Breast epithelium (tissue), 4 donors: ENCODE results near the gene SPTB. TPM values are rescaled to one million over a fixed set of nuclear protein-coding genes. Genes with fewer than 3 reads are reported as not detected.

Experiments
- DNase-seq, 2 donors: peaks; one replicate each; pipeline ENCODE4 v3.0.0-alpha.2; 2019; ENCODE audit warnings: low spot score in 2 of 2
- H3K27ac ChIP-seq, 2 donors: fragments of 200-600 bp; sonication (generic) in 1 of 2; one replicate each; pipeline ENCODE4 v1.5.1; 2016 to 2019; ENCODE audit warnings: mild to moderate bottlenecking in 1 of 2
- H3K27me3 ChIP-seq, 2 donors: fragments of 200-600 bp; sonication (generic) in 1 of 2; one replicate each; pipeline versions ENCODE4 v1.5.1 to v1.6.0; 2017 to 2019; ENCODE audit warnings: control low read depth in 1 of 2, mild to moderate bottlenecking in 1 of 2
- H3K36me3 ChIP-seq: fragments of 200-600 bp; one replicate; pipeline ENCODE4 v1.5.1; 2019
- H3K4me1 ChIP-seq, 2 donors: fragments of 200-600 bp; sonication (generic); one replicate each; pipeline ENCODE4 v1.5.1; 2016 to 2019; ENCODE audit warnings: control low read depth in 1 of 2
- H3K4me3 ChIP-seq, 3 donors: fragments of 200-600 bp; sonication (generic); 1 replicate in 2 of 3; 2 replicates in 1 of 3; pipeline ENCODE4 v1.5.1; 2016 to 2019; ENCODE audit warnings: mild to moderate bottlenecking in 3 of 3, moderate library complexity in 2 of 3
- H3K9me3 ChIP-seq, 2 donors: fragments of 200-600 bp; sonication (generic) in 1 of 2; one replicate each; pipeline ENCODE4 v1.5.1; 2016 to 2019; ENCODE audit warnings: control low read depth in 1 of 2
- POLR2A ChIP-seq: fragments of 450-650 bp; IDR thresholded peaks from one replicate; pipeline ENCODE4 v1.6.1; 2016; ENCODE audit warnings: antibody characterized with exemption, mild to moderate bottlenecking, moderate library complexity
- POLR2AphosphoS5 ChIP-seq, 3 donors: sonication (generic); formaldehyde crosslinking; IDR thresholded peaks; one replicate each; pipeline ENCODE4 v1.6.1; 2017; ENCODE audit warnings: antibody characterized with exemption in 3 of 3
- intact Hi-C: fragments of 100-400 bp; cut with DNase I; formaldehyde crosslinking; loops from one replicate; pipeline ENCODE4 v1.15.1; 2023; ENCODE audit warnings: low total_unique reads
- total RNA-seq, 3 donors: library from RNA; depleted of rRNA; stranded (reverse); fragments of >200 nt; gene quantifications; one replicate each; pipeline ENCODE4 v1.1.0, GENCODE V29; 2016
- TF ChIP-seq, protein P1 (sequence below), 3 donors: fragments of 450-650 bp; IDR thresholded peaks; one replicate each; pipeline ENCODE4 v1.5.1; 2016 to 2017; ENCODE audit warnings: antibody characterized with exemption in 3 of 3, mild to moderate bottlenecking in 3 of 3, moderate library complexity in 3 of 3

SPTB gene
- total RNA-seq, 3 donors from 2014 or later: 0.88 to 2.6 (median 2.1) TPM

DNA sequence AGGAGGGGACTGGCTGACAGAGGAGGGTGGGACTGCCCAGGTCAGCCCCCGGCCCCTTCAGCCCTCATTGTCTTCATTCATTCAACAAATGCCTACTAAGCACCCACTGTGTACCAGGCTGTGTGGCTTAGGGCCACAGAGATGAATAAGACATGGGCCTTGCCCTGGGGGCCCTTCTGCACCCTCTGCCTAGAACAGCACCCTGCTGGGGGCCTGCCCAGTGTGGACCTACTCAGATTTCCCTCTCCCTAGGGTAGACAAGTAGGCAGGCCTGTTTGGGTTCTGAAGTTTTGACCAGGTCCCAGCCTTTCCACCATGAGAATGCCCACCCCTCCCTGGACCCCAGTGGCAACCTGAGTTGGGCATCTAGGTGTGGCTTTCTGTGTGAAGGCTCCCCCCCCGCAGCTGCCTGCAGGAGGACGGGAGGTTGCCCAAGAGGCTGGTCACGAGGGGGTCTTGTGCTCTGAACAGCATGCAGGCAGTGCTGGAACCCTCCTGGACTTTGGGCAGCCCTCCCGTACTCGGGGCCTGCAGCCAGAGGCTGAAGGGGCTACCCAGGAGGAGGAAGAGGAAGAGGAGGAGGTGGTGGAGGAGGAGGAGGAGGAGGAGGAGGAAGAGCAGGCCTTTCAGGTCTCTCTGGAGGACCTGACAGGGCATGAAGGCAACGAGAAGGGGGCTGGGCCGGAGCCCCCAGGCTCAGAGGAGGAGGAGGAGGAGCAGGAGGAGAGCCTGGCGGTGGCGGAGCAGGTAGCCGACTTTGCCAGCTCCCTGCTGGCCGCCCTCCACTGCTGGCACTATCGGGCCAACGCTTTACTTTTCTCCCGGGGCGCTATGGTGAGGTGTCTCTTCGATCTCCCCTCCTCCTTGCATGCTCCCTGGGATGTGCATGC is 142.1 kb downstream of the SPTB start:
- Histone ChIP-seq H3K27me3 (no peaks in the 10 kb centered on the region), H3K27ac (peak overlapping the region; percentile 5 to 34), H3K4me1 (no peaks in the 10 kb centered on the region), H3K4me3 (no peak overlapping the region), H3K36me3 (no peaks in the 10 kb centered on the region), H3K9me3 (no peaks in the 10 kb centered on the region)
- TF ChIP-seq POLR2AphosphoS5 (IDR thresholded peaks at IDR 0.05) (no peak), POLR2A (no peak)
- TF ChIP-seq, protein P1, sequence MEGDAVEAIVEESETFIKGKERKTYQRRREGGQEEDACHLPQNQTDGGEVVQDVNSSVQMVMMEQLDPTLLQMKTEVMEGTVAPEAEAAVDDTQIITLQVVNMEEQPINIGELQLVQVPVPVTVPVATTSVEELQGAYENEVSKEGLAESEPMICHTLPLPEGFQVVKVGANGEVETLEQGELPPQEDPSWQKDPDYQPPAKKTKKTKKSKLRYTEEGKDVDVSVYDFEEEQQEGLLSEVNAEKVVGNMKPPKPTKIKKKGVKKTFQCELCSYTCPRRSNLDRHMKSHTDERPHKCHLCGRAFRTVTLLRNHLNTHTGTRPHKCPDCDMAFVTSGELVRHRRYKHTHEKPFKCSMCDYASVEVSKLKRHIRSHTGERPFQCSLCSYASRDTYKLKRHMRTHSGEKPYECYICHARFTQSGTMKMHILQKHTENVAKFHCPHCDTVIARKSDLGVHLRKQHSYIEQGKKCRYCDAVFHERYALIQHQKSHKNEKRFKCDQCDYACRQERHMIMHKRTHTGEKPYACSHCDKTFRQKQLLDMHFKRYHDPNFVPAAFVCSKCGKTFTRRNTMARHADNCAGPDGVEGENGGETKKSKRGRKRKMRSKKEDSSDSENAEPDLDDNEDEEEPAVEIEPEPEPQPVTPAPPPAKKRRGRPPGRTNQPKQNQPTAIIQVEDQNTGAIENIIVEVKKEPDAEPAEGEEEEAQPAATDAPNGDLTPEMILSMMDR (IDR thresholded peaks at IDR 0.05): no peak
- intact Hi-C loops: no loop called here
- DNase-seq: no peak

GRCh38 chr14:64736271-64737169 is 143.2 kb downstream of the SPTB start:
- Histone ChIP-seq H3K36me3 (no peaks in the 10 kb centered on the region), H3K27ac (peak overlapping the region; percentile 5 to 36), H3K9me3 (no peaks in the 10 kb centered on the region), H3K4me1 (no peaks in the 10 kb centered on the region), H3K27me3 (no peaks in the 10 kb centered on the region), H3K4me3 (no peak overlapping the region)
- peak in 1 of 2 donors; percentile 51 for DNase-seq
- TF ChIP-seq POLR2A (no peak), POLR2AphosphoS5 (IDR thresholded peaks at IDR 0.05) (peak in 1 of 3 donors; percentile 28)
- TF ChIP-seq, protein P1 (IDR thresholded peaks at IDR 0.05): no peak
- intact Hi-C loops: no loop called here

DNA sequence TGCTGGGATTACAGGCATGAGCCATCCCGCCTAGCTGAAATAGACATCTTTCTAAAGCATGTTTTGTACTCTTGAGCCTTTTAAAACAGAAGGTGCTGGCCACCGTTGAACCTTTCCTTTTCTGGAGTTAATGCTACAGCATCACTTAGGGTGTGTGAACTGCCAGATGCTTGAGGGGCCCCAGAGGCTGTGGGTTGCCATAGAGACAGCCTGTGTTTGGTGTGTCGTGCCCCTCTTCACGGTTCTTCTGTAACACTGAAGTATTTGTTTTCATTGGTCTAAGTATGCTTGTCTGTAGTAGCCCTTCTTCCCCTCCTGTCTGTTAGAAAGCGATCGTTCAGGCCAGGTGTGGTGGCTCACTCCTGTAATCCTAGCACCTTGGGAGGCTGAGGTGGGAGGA is 144.7 kb downstream of the SPTB start:
- TF ChIP-seq POLR2A: no peak

DNA sequence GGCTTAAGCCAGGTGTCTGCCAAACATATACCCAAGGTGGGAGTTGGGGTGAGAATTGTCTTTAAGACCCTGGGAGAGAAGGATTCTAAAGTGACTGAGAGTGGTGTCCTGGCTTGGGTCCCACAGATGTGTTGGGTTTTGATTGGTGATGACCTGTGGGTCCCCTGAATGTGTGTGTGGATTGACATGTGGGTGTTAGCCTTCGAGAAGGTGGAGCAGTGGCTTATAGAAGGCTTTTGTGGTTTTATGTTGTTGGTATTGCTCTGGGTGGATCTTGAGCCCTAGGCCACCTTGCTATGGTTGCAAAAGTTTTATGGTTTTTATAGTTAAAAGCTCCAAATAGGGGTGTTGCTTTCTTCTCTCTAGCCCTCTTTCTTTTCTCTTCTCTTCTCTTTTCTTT is 145.8 kb downstream of the SPTB start:
- TF ChIP-seq POLR2A (no peak), POLR2AphosphoS5 (IDR thresholded peaks at IDR 0.05) (no peak)
- TF ChIP-seq, protein P1 (IDR thresholded peaks at IDR 0.05): no peak
- H3K4me1 ChIP-seq: no peaks in the 10 kb centered on the region
- no peak overlapping the region for H3K4me3 ChIP-seq
- no peaks in the 10 kb centered on the region for H3K27me3 ChIP-seq
- H3K36me3 ChIP-seq: no peaks in the 10 kb centered on the region
- no peaks in the 10 kb centered on the region for H3K9me3 ChIP-seq
- intact Hi-C loops: no loop called here
- no peak overlapping the region for H3K27ac ChIP-seq
- no peak for DNase-seq

More for the DNA sequence above, 144.7 kb downstream of the SPTB start:
- Histone ChIP-seq H3K27ac (no peak overlapping the region), H3K4me3 (no peak overlapping the region), H3K9me3 (no peaks in the 10 kb centered on the region), H3K36me3 (no peaks in the 10 kb centered on the region), H3K27me3 (no peaks in the 10 kb centered on the region), H3K4me1 (no peaks in the 10 kb centered on the region)
- intact Hi-C loops: no loop called here
- DNase-seq: no peak

DNA sequence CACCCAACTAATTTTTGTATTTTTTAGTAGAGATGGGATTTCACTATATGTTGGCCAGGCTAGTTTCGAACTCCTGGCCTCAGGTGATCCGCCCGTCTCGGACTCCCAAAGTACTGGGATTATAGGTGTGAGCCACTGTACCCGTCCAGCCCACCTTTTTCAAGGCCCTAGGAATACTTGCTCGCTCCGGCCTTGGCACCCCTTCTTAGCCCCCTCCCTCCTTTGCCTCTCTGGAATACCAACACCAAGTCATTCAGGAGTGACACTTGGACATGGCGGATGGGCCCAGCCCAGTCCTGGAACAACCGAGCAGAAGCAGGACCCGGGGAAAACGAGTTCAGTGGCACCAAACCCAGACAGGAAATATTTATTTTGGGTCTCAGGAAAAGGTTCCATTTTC is 146.4 kb downstream of the SPTB start:
- Histone ChIP-seq H3K27ac (no peak overlapping the region), H3K27me3 (no peaks in the 10 kb centered on the region), H3K4me3 (no peak overlapping the region), H3K36me3 (no peaks in the 10 kb centered on the region), H3K4me1 (no peaks in the 10 kb centered on the region), H3K9me3 (no peaks in the 10 kb centered on the region)
- no peak for TF ChIP-seq POLR2A
- no peak for TF ChIP-seq POLR2AphosphoS5 (IDR thresholded peaks at IDR 0.05)
- TF ChIP-seq, protein P1 (IDR thresholded peaks at IDR 0.05): no peak
- DNase-seq: no peak
- intact Hi-C loops: no loop called here
